Mononuclear cell (primary cell): ENCODE data around the gene SETD7. TPM values are rescaled to one million over a fixed set of nuclear protein-coding genes. Genes with fewer than 3 reads are reported as not detected.
A peak's percentile ranks its signal among the peaks of the same experiment; 100 is the strongest.

Experiments
- H3K27me3 ChIP-seq: 2 replicates; pipeline ENCODE4 v1.6.0; 2011; ENCODE audit warnings: low read length, control low read depth; ENCODE audit not compliant: insufficient read depth
- H3K4me1 ChIP-seq: 2 replicates; pipeline ENCODE4 v1.5.1; 2011; ENCODE audit warnings: mild to moderate bottlenecking, low read length, control low read depth; ENCODE audit not compliant: insufficient read depth
- H3K4me3 ChIP-seq: 2 replicates; pipeline ENCODE4 v1.5.1; 2011; ENCODE audit warnings: mild to moderate bottlenecking, low read length, moderate library complexity
- H3K9me3 ChIP-seq: 2 replicates; pipeline ENCODE4 v1.5.1; 2011; ENCODE audit warnings: low read depth, mild to moderate bottlenecking, control low read depth, low read length
- total RNA-seq: library from RNA; depleted of rRNA; stranded (reverse); fragments of >200 nt; gene quantifications from one replicate; pipeline ENCODE4 v1.2.3, GENCODE V29; 2012

SETD7 gene
- 33.2 TPM for total RNA-seq

- Histone ChIP-seq H3K9me3 (no peaks in the 10 kb centered on the region), H3K4me3 (peak within 1 kb of the TSS; percentile 69), H3K4me1 (peaks cover 49% of the 10 kb centered on the region), H3K27me3 (peaks cover 3% of the 10 kb centered on the region)
Observed at GRCh38 chr4:139556071-139556723, at the start of gene SETD7. SETD7 (minus strand) TSS chr4:139556219; CDS start chr4:139556137, 82 bp downstream.

DNA sequence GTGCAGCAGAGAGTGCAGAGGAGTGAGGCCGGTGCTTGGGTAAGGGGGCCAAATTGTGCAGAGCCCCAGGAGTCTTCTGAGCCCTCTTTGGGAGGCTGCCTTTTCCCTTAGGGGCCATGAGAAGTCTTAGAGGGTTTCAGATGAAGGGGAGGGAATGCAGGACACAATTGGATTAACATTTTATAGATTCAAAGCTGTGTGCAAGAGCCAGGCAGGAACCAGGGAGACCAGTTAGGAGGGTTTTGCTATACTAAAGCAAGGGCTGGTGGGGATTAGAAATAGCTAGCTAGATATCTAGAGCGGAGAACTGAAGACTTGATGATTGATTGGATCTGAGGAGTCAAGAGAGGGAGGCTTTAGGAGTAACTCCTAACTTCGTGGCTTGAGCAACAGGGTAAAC, 49.5 kb upstream of the SETD7 start:
- H3K4me1 ChIP-seq, result peaks cover 11% of the 10 kb centered on the region
- H3K27me3 ChIP-seq, result no peaks in the 10 kb centered on the region
- H3K4me3 ChIP-seq, result no peak overlapping the region
- H3K9me3 ChIP-seq, result no peaks in the 10 kb centered on the region

GRCh38 chr4:139603576-139604410, 47.8 kb upstream of the SETD7 start:
- H3K9me3 ChIP-seq, result no peaks in the 10 kb centered on the region
- H3K4me3 ChIP-seq, result no peak overlapping the region
- H3K27me3 ChIP-seq, result no peaks in the 10 kb centered on the region
- H3K4me1 ChIP-seq, result peaks cover 11% of the 10 kb centered on the region

DNA sequence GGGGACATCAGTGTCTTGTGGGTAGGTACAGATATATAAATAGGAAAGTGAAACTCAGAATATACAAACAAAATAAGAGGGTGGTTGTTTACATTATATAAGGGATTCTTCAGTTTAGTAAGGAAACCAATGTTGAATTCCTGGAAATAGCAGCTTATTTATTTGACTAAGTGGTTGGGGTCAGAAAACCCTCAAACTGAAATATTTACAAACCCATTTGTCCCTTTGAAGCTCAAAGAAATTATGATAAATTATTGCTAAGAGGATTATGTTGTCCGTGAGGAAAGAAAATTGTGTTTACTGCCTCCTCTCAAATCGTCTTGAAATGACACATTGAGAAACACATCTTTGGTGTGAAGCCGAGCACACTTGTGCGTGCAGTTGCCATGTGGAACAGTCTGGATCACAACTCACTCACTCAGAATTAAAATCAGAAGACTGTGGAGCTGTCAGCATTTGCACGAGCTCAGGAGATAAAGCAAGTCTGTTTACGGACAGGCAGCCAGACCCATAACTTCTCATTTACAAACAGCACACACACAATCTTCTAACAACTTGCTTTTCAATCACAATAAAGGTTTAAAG, 46.8 kb upstream of the SETD7 start:
- no peaks in the 10 kb centered on the region for H3K9me3 ChIP-seq

GRCh38 chr4:139600662-139601061, 44.6 kb upstream of the SETD7 start:
- H3K27me3 ChIP-seq, result no peaks in the 10 kb centered on the region
- no peak overlapping the region for H3K4me3 ChIP-seq
- H3K9me3 ChIP-seq, result no peaks in the 10 kb centered on the region
- no peaks in the 10 kb centered on the region for H3K4me1 ChIP-seq

More for the DNA sequence above, 46.8 kb upstream of the SETD7 start:
- Histone ChIP-seq H3K4me1 (peaks cover 11% of the 10 kb centered on the region), H3K27me3 (no peaks in the 10 kb centered on the region), H3K4me3 (no peak overlapping the region)

DNA sequence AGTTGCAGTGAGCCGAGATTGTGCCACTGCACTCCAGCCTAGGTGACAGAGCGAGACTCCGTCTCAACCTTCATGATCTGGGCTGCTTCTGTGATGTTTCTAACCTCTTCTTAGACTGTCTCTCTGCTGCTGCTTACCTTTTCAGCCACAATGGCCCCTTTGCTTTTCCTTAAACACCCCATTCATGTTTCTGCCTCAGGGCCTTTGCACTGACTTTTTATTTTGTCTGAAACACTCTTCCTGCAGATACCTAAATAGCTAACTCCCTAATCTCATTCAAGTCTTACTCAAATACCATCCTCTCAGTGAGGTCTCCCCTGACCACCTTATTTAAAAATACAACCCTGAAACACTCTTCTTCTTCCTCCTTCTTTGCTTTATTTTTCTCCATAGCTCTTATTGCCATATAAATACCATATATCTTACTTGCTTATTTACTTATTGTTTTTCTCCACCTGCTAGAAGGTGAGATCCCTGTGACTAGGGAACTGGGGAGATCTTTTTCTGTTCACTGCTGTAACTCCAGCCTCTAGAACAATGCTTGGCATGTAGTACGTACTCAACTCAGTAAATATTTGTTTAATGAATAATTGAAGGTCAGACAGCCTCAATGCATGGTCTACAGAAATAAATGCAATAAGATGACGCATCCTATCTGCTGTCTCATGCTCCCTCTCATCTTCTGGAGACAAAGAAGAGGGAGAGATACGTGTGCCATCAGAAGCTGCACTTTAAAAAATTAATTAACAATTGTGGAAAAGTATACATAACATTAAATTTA, 43.8 kb upstream of the SETD7 start:
- Histone ChIP-seq H3K9me3 (no peaks in the 10 kb centered on the region), H3K27me3 (no peaks in the 10 kb centered on the region), H3K4me1 (no peaks in the 10 kb centered on the region), H3K4me3 (no peak overlapping the region)

GRCh38 chr4:139599076-139599475, 43.1 kb upstream of the SETD7 start:
- Histone ChIP-seq H3K27me3 (no peaks in the 10 kb centered on the region), H3K4me1 (no peaks in the 10 kb centered on the region)

GRCh38 chr4:139596684-139597279, 40.8 kb upstream of the SETD7 start:
- Histone ChIP-seq H3K9me3 (no peaks in the 10 kb centered on the region), H3K4me3 (no peak overlapping the region), H3K27me3 (no peaks in the 10 kb centered on the region), H3K4me1 (no peaks in the 10 kb centered on the region)

More at GRCh38 chr4:139599076-139599475, 43.1 kb upstream of the SETD7 start:
- H3K4me3 ChIP-seq, result no peak overlapping the region
- H3K9me3 ChIP-seq, result no peaks in the 10 kb centered on the region

- Histone ChIP-seq H3K27me3 (no peaks in the 10 kb centered on the region), H3K4me3 (no peak overlapping the region), H3K9me3 (no peaks in the 10 kb centered on the region), H3K4me1 (no peaks in the 10 kb centered on the region)
Observed at GRCh38 chr4:139596034-139596683, 40.1 kb upstream of the SETD7 start.

GRCh38 chr4:139594591-139595185, 38.7 kb upstream of the SETD7 start:
- Histone ChIP-seq H3K4me1 (no peaks in the 10 kb centered on the region), H3K9me3 (no peaks in the 10 kb centered on the region), H3K4me3 (no peak overlapping the region), H3K27me3 (no peaks in the 10 kb centered on the region)

GRCh38 chr4:139593091-139593564, 37.1 kb upstream of the SETD7 start:
- Histone ChIP-seq H3K4me1 (no peaks in the 10 kb centered on the region), H3K9me3 (no peaks in the 10 kb centered on the region), H3K4me3 (no peak overlapping the region), H3K27me3 (no peaks in the 10 kb centered on the region)

DNA sequence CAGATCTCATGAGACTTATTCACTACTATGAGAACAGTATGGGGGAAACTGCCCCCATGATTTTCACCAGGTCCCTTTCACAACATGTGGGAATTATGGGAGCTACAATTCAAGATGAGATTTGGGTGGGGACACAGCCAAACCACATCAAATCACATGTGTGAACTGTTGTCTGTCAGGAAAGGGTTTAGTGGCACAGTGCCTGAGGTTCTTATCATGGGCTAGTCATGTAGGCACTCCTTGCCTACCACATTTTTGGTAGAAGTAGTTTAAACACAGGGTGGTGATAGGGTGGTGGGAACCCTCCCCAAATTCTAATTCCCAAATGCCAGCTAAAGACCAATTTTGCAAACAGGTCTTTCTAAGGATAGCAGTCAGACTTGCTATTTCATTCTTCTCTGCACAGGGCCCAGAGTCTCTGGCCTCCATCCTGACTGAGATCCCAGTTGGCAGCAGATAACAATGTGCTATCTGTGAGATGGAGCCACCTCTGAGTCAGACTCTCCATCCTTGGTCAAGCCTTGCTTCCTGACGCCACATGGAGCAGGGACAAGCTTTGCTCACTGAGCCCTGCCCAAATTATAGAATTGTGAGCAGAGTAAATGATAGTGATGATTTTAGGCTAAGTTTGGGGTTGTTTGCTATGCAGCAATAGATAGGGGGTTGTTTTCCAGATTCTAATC, 33.5 kb upstream of the SETD7 start:
- no peak overlapping the region for H3K4me3 ChIP-seq
- H3K4me1 ChIP-seq, result no peaks in the 10 kb centered on the region
- H3K27me3 ChIP-seq, result no peaks in the 10 kb centered on the region
- H3K9me3 ChIP-seq, result no peaks in the 10 kb centered on the region

DNA sequence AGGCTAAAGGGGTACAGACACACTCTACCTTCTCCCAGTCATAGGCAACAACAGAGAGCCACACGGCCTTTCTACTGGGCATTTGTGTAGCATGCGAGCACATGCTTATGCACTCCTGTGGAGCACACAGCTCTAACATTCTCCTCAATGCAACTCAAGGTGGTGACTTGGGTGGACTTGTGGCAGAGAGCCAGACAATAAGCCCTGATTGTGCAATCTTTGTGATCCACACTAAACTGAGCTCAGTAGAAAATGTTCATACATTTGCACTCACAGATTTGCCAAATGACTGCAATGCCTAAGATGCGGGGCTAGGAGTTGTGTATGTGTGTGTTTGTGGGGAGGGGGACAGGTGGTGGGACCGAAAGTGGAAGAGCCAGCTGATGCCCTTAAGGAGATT, 31.4 kb upstream of the SETD7 start:
- H3K9me3 ChIP-seq, result no peaks in the 10 kb centered on the region
- H3K4me1 ChIP-seq, result no peaks in the 10 kb centered on the region
- H3K4me3 ChIP-seq, result no peak overlapping the region
- H3K27me3 ChIP-seq, result no peaks in the 10 kb centered on the region
